HepG2 (cell line): Measurements from ENCODE around the gene RAB33B. TPM values are rescaled to one million over a fixed set of nuclear protein-coding genes. Genes with fewer than 3 reads are reported as not detected.

Experiments used
- CEBPB ChIP-seq: IDR thresholded peaks from 2 replicates; pipeline ENCODE4 v1.6.1; 2011; ENCODE audit warnings: low read depth, low read length, improper control_type of control experiment, borderline replicate concordance
- IKZF4 ChIP-seq: sonication (generic); formaldehyde crosslinking; IDR thresholded peaks from 2 replicates; pipeline ENCODE4 v1.5.1; 2020; ENCODE audit warnings: borderline replicate concordance, mild to moderate bottlenecking, low read depth, missing genetic modification reagents; ENCODE audit errors: not compliant biosample characterization
- ISX ChIP-seq: sonication (generic); formaldehyde crosslinking; conservative IDR thresholded peaks from 2 replicates; pipeline ENCODE4 v1.5.0; 2020; ENCODE audit warnings: missing genetic modification reagents
- MEIS1 ChIP-seq: sonication (generic); formaldehyde crosslinking; IDR thresholded peaks from 2 replicates; pipeline ENCODE4 v1.9.0; 2021; ENCODE audit warnings: mild to moderate bottlenecking, missing genetic modification reagents, moderate library complexity, borderline replicate concordance
- MTF2 ChIP-seq: sonication (generic); formaldehyde crosslinking; IDR thresholded peaks from 2 replicates; pipeline ENCODE4 v1.5.0; 2020; ENCODE audit warnings: missing genetic modification reagents, borderline replicate concordance
- RNF2 ChIP-seq: fragments of 450-650 bp; conservative IDR thresholded peaks from 2 replicates; pipeline ENCODE4 v1.6.1; 2016; ENCODE audit warnings: low read depth
- TCF12 ChIP-seq, 2 experiments: fragments of 450-650 bp in 1 of 2; sonication (generic) in 1 of 2; formaldehyde crosslinking in 1 of 2; IDR thresholded peaks; 2 replicates each; pipeline versions ENCODE4 v1.6.1 to v1.8.0; 2017 to 2022; ENCODE audit warnings: antibody characterized with exemption in 1 of 2, mild to moderate bottlenecking in 1 of 2, missing genetic modification reagents in 1 of 2, moderate library complexity in 1 of 2
- XRCC5 ChIP-seq: fragments of 200-400 bp; formaldehyde crosslinking; optimal IDR thresholded peaks from 2 replicates; pipeline ENCODE3; 2017; ENCODE audit warnings: mild to moderate bottlenecking, low read length
- YEATS2 ChIP-seq: sonication (generic); formaldehyde crosslinking; IDR thresholded peaks from 2 replicates; pipeline ENCODE4 v1.4.0; 2020; ENCODE audit warnings: missing genetic modification reagents, borderline replicate concordance
- ZNF468 ChIP-seq: sonication (generic); formaldehyde crosslinking; IDR thresholded peaks from 2 replicates; pipeline ENCODE4 v1.8.0; 2022; ENCODE audit warnings: mild to moderate bottlenecking, moderate library complexity, missing genetic modification reagents
- polyA plus RNA-seq, 8 experiments: library from polyadenylated mRNA; depleted of rRNA in 3 of 8; stranded (reverse) in 7 of 8; unstranded in 1 of 8; fragments of >200 nt; fragmentation: Illumina TruSeq in 4 of 8; extraction: Trizol in 4 of 8; gene quantifications; 2 replicates each; pipeline versions ENCODE4 v1.2.1 to v1.2.3, GENCODE V29; 2011 to 2016; ENCODE audit warnings: low read depth in 4 of 8, missing spikeins in 1 of 8, mixed read lengths in 1 of 8; ENCODE audit not compliant: insufficient read depth in 1 of 8
- total RNA-seq, 5 experiments: library from RNA; depleted of rRNA; stranded (reverse); fragments of >200 nt; fragmentation: Illumina TruSeq; extraction: Trizol; gene quantifications; 2 replicates each; pipeline ENCODE4 v1.2.3, GENCODE V29; 2016; ENCODE audit warnings: low read depth in 1 of 5
- TF ChIP-seq, protein P1 (sequence below): sonication (generic); formaldehyde crosslinking; IDR thresholded peaks from 2 replicates; pipeline ENCODE4 v1.8.0; 2022; ENCODE audit warnings: mild to moderate bottlenecking, missing genetic modification reagents, moderate library complexity
- TF ChIP-seq, protein P2 (sequence below): sonication (generic); formaldehyde crosslinking; IDR thresholded peaks from 2 replicates; pipeline ENCODE4 v1.4.0; 2020; ENCODE audit warnings: missing genetic modification reagents, borderline replicate concordance
- TF ChIP-seq, protein P3 (sequence below): sonication (generic); formaldehyde crosslinking; IDR thresholded peaks from 2 replicates; pipeline ENCODE4 v1.9.0; 2021; ENCODE audit warnings: mild to moderate bottlenecking, missing genetic modification reagents
- TF ChIP-seq, protein P4 (sequence below), 2 experiments: IDR thresholded peaks; 2 replicates each; pipeline ENCODE4 v1.6.1; 2011 to 2012; ENCODE audit warnings: low read length in 2 of 2, borderline replicate concordance in 1 of 2, low read depth in 1 of 2, mild to moderate bottlenecking in 1 of 2, moderate library complexity in 1 of 2

Gene RAB33B
- total and polyA plus RNA-seq, 2 of the 13 experiments (the other 11 are each of a cell fraction or from before 2014, with no cell fraction given), result 7.6 to 8.1 TPM

DNA sequence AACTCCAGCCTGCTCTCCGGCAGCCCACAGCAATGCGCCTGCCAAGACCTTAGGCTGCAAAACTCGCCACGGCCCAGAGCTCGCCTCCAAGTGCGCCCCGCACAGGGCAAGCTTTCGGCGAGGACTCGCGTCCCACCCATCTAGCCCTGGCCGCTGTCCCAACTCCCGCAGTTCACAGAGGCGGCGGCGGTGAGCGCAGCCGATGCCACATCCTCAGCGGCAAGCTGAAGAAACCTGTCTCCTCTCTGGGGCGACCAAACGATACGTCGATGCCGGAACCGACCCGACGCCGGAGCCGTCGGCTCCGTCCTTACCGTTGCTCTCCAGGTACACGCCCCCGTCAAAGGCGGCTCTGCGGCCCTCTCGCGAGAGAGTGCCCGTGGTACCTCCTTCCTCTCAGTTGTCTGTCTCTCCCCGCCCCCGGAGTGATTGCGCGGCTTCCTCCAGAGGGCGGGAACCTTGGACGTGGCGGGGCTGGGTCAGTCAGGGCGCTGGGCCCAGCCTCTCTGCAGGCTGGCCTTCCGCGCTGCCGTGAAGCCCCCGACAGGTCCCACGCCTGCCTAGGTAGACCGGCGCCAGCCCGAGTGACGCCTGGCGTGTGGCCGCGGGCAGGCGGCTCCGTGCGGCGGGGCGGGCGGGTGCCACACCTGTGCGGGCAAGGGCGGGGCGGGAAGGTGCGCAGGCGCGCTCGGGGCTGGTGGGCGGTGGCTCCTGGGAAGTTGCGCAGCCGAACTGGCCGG, 380 bp upstream of the RAB33B start (continued):
- TF ChIP-seq TCF12 (IDR thresholded peaks at IDR 0.05) (no peak), TCF12 (CRISPR knock-in tag; IDR thresholded peaks at IDR 0.05) (no peak; the same call in 1 of the 2 replicates), XRCC5 (peak; percentile 22), ZNF468 (CRISPR knock-in tag) (0 out of 2 replicates have a peak, but pooled peaks have one; percentile 72), IKZF4 (peak; percentile 95), RNF2 (peak; percentile 38; the same call in 1 of the 2 replicates), CEBPB (0 out of 2 replicates have a peak, but pooled peaks have one; percentile 11), MTF2 (CRISPR knock-in tag) (peak; percentile 5; the same call in 1 of the 2 replicates), YEATS2 (CRISPR knock-in tag) (peak; percentile 72; the same call in 1 of the 2 replicates), MEIS1 (CRISPR knock-in tag) (peak; percentile 73), ISX (CRISPR knock-in tag) (0 out of 2 replicates have a peak, but pooled peaks have one; percentile 31)
- TF ChIP-seq, protein P1, sequence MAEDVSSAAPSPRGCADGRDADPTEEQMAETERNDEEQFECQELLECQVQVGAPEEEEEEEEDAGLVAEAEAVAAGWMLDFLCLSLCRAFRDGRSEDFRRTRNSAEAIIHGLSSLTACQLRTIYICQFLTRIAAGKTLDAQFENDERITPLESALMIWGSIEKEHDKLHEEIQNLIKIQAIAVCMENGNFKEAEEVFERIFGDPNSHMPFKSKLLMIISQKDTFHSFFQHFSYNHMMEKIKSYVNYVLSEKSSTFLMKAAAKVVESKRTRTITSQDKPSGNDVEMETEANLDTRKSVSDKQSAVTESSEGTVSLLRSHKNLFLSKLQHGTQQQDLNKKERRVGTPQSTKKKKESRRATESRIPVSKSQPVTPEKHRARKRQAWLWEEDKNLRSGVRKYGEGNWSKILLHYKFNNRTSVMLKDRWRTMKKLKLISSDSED (CRISPR knock-in tag), result peak; percentile 79; the same call in 1 of the 2 replicates
- TF ChIP-seq, protein P2, sequence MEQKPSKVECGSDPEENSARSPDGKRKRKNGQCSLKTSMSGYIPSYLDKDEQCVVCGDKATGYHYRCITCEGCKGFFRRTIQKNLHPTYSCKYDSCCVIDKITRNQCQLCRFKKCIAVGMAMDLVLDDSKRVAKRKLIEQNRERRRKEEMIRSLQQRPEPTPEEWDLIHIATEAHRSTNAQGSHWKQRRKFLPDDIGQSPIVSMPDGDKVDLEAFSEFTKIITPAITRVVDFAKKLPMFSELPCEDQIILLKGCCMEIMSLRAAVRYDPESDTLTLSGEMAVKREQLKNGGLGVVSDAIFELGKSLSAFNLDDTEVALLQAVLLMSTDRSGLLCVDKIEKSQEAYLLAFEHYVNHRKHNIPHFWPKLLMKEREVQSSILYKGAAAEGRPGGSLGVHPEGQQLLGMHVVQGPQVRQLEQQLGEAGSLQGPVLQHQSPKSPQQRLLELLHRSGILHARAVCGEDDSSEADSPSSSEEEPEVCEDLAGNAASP (CRISPR knock-in tag), result 0 out of 2 replicates have a peak, but pooled peaks have one; percentile 9
- TF ChIP-seq, protein P3, sequence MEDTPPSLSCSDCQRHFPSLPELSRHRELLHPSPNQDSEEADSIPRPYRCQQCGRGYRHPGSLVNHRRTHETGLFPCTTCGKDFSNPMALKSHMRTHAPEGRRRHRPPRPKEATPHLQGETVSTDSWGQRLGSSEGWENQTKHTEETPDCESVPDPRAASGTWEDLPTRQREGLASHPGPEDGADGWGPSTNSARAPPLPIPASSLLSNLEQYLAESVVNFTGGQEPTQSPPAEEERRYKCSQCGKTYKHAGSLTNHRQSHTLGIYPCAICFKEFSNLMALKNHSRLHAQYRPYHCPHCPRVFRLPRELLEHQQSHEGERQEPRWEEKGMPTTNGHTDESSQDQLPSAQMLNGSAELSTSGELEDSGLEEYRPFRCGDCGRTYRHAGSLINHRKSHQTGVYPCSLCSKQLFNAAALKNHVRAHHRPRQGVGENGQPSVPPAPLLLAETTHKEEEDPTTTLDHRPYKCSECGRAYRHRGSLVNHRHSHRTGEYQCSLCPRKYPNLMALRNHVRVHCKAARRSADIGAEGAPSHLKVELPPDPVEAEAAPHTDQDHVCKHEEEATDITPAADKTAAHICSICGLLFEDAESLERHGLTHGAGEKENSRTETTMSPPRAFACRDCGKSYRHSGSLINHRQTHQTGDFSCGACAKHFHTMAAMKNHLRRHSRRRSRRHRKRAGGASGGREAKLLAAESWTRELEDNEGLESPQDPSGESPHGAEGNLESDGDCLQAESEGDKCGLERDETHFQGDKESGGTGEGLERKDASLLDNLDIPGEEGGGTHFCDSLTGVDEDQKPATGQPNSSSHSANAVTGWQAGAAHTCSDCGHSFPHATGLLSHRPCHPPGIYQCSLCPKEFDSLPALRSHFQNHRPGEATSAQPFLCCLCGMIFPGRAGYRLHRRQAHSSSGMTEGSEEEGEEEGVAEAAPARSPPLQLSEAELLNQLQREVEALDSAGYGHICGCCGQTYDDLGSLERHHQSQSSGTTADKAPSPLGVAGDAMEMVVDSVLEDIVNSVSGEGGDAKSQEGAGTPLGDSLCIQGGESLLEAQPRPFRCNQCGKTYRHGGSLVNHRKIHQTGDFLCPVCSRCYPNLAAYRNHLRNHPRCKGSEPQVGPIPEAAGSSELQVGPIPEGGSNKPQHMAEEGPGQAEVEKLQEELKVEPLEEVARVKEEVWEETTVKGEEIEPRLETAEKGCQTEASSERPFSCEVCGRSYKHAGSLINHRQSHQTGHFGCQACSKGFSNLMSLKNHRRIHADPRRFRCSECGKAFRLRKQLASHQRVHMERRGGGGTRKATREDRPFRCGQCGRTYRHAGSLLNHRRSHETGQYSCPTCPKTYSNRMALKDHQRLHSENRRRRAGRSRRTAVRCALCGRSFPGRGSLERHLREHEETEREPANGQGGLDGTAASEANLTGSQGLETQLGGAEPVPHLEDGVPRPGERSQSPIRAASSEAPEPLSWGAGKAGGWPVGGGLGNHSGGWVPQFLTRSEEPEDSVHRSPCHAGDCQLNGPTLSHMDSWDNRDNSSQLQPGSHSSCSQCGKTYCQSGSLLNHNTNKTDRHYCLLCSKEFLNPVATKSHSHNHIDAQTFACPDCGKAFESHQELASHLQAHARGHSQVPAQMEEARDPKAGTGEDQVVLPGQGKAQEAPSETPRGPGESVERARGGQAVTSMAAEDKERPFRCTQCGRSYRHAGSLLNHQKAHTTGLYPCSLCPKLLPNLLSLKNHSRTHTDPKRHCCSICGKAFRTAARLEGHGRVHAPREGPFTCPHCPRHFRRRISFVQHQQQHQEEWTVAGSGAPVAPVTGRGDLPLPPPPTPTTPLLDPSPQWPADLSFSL (CRISPR knock-in tag), result peak; percentile 84
- TF ChIP-seq, protein P4, sequence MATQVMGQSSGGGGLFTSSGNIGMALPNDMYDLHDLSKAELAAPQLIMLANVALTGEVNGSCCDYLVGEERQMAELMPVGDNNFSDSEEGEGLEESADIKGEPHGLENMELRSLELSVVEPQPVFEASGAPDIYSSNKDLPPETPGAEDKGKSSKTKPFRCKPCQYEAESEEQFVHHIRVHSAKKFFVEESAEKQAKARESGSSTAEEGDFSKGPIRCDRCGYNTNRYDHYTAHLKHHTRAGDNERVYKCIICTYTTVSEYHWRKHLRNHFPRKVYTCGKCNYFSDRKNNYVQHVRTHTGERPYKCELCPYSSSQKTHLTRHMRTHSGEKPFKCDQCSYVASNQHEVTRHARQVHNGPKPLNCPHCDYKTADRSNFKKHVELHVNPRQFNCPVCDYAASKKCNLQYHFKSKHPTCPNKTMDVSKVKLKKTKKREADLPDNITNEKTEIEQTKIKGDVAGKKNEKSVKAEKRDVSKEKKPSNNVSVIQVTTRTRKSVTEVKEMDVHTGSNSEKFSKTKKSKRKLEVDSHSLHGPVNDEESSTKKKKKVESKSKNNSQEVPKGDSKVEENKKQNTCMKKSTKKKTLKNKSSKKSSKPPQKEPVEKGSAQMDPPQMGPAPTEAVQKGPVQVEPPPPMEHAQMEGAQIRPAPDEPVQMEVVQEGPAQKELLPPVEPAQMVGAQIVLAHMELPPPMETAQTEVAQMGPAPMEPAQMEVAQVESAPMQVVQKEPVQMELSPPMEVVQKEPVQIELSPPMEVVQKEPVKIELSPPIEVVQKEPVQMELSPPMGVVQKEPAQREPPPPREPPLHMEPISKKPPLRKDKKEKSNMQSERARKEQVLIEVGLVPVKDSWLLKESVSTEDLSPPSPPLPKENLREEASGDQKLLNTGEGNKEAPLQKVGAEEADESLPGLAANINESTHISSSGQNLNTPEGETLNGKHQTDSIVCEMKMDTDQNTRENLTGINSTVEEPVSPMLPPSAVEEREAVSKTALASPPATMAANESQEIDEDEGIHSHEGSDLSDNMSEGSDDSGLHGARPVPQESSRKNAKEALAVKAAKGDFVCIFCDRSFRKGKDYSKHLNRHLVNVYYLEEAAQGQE (IDR thresholded peaks at IDR 0.05; ENCODE audit: borderline replicate concordance in 1 of 2, low read depth in 1 of 2, low read length in 2 of 2), result no peak
